C4-2B (cell line): ENCODE results near the gene C2CD2.

Experiments
- ZFX ChIP-seq: fragments of 450-650 bp; IDR thresholded peaks from 2 replicates; pipeline ENCODE4 v1.6.1; 2017
- TF ChIP-seq, protein P1 (sequence below): fragments of 450-650 bp; conservative IDR thresholded peaks from 2 replicates; pipeline ENCODE4 v1.5.1; 2017; ENCODE audit warnings: mild to moderate bottlenecking

DNA sequence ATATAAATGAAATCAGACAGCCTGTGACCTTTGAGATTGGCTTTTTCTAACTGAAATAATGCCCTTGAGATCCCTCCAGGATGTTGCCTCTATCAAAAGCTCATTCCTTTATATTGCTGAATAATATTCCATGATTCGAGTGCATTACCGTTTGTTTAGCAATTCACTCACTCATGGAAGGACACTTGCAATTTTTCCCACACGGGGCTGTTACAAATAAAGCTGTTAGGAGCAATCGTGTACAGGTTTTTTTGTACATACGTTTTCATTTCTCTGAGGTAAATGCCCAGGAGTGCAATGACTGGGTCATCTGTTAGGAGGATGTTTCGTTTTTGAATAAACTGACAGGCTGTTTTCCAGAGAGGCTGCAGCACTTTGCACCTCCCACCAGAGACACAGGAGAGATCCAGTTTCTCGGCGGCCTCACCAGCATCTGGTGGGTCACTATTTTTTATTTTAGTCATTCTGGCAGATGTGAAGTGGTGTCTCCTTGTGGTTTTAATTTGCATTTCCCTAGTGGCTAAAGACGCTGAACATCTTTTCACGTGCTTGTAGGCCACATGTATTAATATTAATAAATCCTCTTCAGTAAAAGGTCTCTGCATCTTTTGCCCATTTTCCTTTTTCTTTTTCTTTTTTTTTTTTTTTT, 85.6 kb downstream of the C2CD2 start:
- TF ChIP-seq, protein P1, sequence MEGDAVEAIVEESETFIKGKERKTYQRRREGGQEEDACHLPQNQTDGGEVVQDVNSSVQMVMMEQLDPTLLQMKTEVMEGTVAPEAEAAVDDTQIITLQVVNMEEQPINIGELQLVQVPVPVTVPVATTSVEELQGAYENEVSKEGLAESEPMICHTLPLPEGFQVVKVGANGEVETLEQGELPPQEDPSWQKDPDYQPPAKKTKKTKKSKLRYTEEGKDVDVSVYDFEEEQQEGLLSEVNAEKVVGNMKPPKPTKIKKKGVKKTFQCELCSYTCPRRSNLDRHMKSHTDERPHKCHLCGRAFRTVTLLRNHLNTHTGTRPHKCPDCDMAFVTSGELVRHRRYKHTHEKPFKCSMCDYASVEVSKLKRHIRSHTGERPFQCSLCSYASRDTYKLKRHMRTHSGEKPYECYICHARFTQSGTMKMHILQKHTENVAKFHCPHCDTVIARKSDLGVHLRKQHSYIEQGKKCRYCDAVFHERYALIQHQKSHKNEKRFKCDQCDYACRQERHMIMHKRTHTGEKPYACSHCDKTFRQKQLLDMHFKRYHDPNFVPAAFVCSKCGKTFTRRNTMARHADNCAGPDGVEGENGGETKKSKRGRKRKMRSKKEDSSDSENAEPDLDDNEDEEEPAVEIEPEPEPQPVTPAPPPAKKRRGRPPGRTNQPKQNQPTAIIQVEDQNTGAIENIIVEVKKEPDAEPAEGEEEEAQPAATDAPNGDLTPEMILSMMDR = no peak
- TF ChIP-seq ZFX = no peak
